GM10248 (cell line): Measurements from ENCODE around the gene NR3C2.

ENCODE experiments used
- CTCF ChIA-PET: fragments of 300-600 bp; sonication (Branson Sonifier 250); formaldehyde crosslinking; extraction: SDS; loops from one replicate; lab custom pipeline; 2021; ENCODE audit warnings: antibody characterized with exemption; lab: Yijun Ruan, JAX
- POLR2A ChIA-PET: fragments of 350-650 bp; sonication (Branson Sonifier 250); formaldehyde crosslinking; extraction: SDS; loops from one replicate; lab custom pipeline; 2020; ENCODE audit warnings: antibody characterized with exemption; lab: Yijun Ruan, JAX
- DNase-seq: peaks from one replicate; pipeline ENCODE4 v3.0.0; 2012; ENCODE audit errors: extremely low spot score
- CTCF ChIP-seq: IDR thresholded peaks from 2 replicates; pipeline ENCODE4 v1.5.1; 2012; ENCODE audit warnings: mild to moderate bottlenecking, low read depth; ENCODE audit errors: extremely low read depth, missing control alignments, control extremely low read depth

The NR3C2 gene

GRCh38 chr4:148444296-148445070, 2.3 kb upstream of the NR3C2 start:
- CTCF ChIA-PET, result no interaction called here
- no peak for TF ChIP-seq CTCF
- peak; percentile 21 for DNase-seq
- POLR2A ChIA-PET, result no interaction called here

- POLR2A ChIA-PET, result no interaction called here
- TF ChIP-seq CTCF, result no peak
- DNase-seq, result peak; percentile 15
- CTCF ChIA-PET, result no interaction called here
These were observed 1.5 kb upstream of the NR3C2 start for GRCh38 chr4:148443512-148444295.

- DNase-seq, result no peak
- no peak for TF ChIP-seq CTCF
- ChIA-PET CTCF (interaction anchor here (0.8 kb wide), 1 partner anchor 10 kb away, joined by 3 read pairs; no protein-coding TSS in a partner anchor), POLR2A (interaction anchor here (0.6 to 0.9 kb wide), 2 partner anchors 9 to 163 kb away, joined by 3 to 6 read pairs; no protein-coding TSS in a partner anchor)
These were observed 758 bp upstream of the NR3C2 start for GRCh38 chr4:148442832-148443511.

- POLR2A ChIA-PET, result no interaction called here
- no peak for DNase-seq
- CTCF ChIA-PET, result no interaction called here
- TF ChIP-seq CTCF, result no peak
These were observed 609 bp downstream of the NR3C2 start for GRCh38 chr4:148441624-148441985.

GRCh38 chr4:148438047-148438446, 4.2 kb downstream of the NR3C2 start:
- no peak for TF ChIP-seq CTCF
- ChIA-PET CTCF (interaction anchor here (1.4 kb wide), 1 partner anchor 10 kb away, joined by 6 read pairs; no protein-coding TSS in a partner anchor), POLR2A (no interaction called here)
- DNase-seq, result no peak

GRCh38 chr4:148437439-148437838, 4.8 kb downstream of the NR3C2 start:
- ChIA-PET CTCF (no interaction called here), POLR2A (no interaction called here)
- no peak for TF ChIP-seq CTCF
- DNase-seq, result no peak
